Measurements from ENCODE around the gene CAPNS1.
"Not testable (repeated sequence)": the region's sequence is repeated elsewhere in the genome, so short reads cannot be mapped to it uniquely, and the experiment has no call there.

The CAPNS1 gene

GRCh38 chr19:36125557-36125956 is 14.3 kb upstream of the CAPNS1 start:
- Histone ChIP-seq H3K9me3 (ENCODE audit: insufficient read depth, low read length) (no peaks in the 10 kb centered on the region), H3K27me3 (ENCODE audit: insufficient read depth, insufficient read length) (no peaks in the 10 kb centered on the region), H3K36me3 (ENCODE audit: insufficient read depth, insufficient read length, low read length) (peaks cover 37% of the 10 kb centered on the region), H3K4me3 (ENCODE audit: insufficient read length, low read depth) (no peak overlapping the region), H3K4me1 (ENCODE audit: insufficient read depth, insufficient read length) (peaks cover 9% of the 10 kb centered on the region), H3K9ac (ENCODE audit: insufficient read length, low read depth) (no peak overlapping the region)
- TF ChIP-seq ZNF274 (IDR thresholded peaks at IDR 0.05; ENCODE audit: low read depth, low read length) (no peak), YY1 (IDR thresholded peaks at IDR 0.05; ENCODE audit: insufficient read depth, insufficient read length) (no peak), SUZ12 (IDR thresholded peaks at IDR 0.05; ENCODE audit: extremely low read depth, insufficient read depth, insufficient read length) (no peak)
- no peak for DNase-seq (ENCODE audit: low read depth, low spot score)

- peak overlapping the region; percentile 65 for H3K4me3 ChIP-seq (ENCODE audit: insufficient read length, low read depth)
- peaks cover 19% of the 10 kb centered on the region for H3K36me3 ChIP-seq (ENCODE audit: insufficient read depth, insufficient read length, low read length)
- no peak for DNase-seq (ENCODE audit: low read depth, low spot score)
- peak overlapping the region; percentile 77 for H3K9ac ChIP-seq (ENCODE audit: insufficient read length, low read depth)
- H3K27me3 ChIP-seq (ENCODE audit: insufficient read depth, insufficient read length): no peaks in the 10 kb centered on the region
- no peaks in the 10 kb centered on the region for H3K9me3 ChIP-seq (ENCODE audit: insufficient read depth, low read length)
- TF ChIP-seq YY1 (IDR thresholded peaks at IDR 0.05; ENCODE audit: insufficient read depth, insufficient read length) (no peak), ZNF274 (IDR thresholded peaks at IDR 0.05; ENCODE audit: low read depth, low read length) (no peak), SUZ12 (IDR thresholded peaks at IDR 0.05; ENCODE audit: extremely low read depth, insufficient read depth, insufficient read length) (no peak)
- peaks cover 2% of the 10 kb centered on the region for H3K4me1 ChIP-seq (ENCODE audit: insufficient read depth, insufficient read length)
Measured at GRCh38 chr19:36128392-36128736, 11.5 kb upstream of the CAPNS1 start.

GRCh38 chr19:36131221-36131620 is 8.6 kb upstream of the CAPNS1 start:
- not testable (repeated sequence) for H3K36me3 ChIP-seq (ENCODE audit: insufficient read depth, insufficient read length, low read length); H3K9me3 ChIP-seq (ENCODE audit: insufficient read depth, low read length); H3K4me3 ChIP-seq (ENCODE audit: insufficient read length, low read depth); H3K27me3 ChIP-seq (ENCODE audit: insufficient read depth, insufficient read length); DNase-seq (ENCODE audit: low read depth, low spot score); H3K4me1 ChIP-seq (ENCODE audit: insufficient read depth, insufficient read length); H3K9ac ChIP-seq (ENCODE audit: insufficient read length, low read depth)

GRCh38 chr19:36134867-36135266 is 5.0 kb upstream of the CAPNS1 start:
- DNase-seq (ENCODE audit: low read depth, low spot score); H3K4me1 ChIP-seq (ENCODE audit: insufficient read depth, insufficient read length); H3K9me3 ChIP-seq (ENCODE audit: insufficient read depth, low read length); H3K27me3 ChIP-seq (ENCODE audit: insufficient read depth, insufficient read length); H3K9ac ChIP-seq (ENCODE audit: insufficient read length, low read depth); H3K4me3 ChIP-seq (ENCODE audit: insufficient read length, low read depth); H3K36me3 ChIP-seq (ENCODE audit: insufficient read depth, insufficient read length, low read length): not testable (repeated sequence)

- H3K36me3 ChIP-seq (ENCODE audit: insufficient read depth, insufficient read length, low read length): peaks cover 9% of the 10 kb centered on the region
- TF ChIP-seq YY1 (IDR thresholded peaks at IDR 0.05; ENCODE audit: insufficient read depth, insufficient read length) (no peak), SUZ12 (IDR thresholded peaks at IDR 0.05; ENCODE audit: extremely low read depth, insufficient read depth, insufficient read length) (no peak), ZNF274 (IDR thresholded peaks at IDR 0.05; ENCODE audit: low read depth, low read length) (no peak)
- H3K4me1 ChIP-seq (ENCODE audit: insufficient read depth, insufficient read length): peaks cover 4% of the 10 kb centered on the region
- H3K27me3 ChIP-seq (ENCODE audit: insufficient read depth, insufficient read length): no peaks in the 10 kb centered on the region
- H3K9ac ChIP-seq (ENCODE audit: insufficient read length, low read depth): no peak overlapping the region
- H3K4me3 ChIP-seq (ENCODE audit: insufficient read length, low read depth): no peak overlapping the region
- no peak for DNase-seq (ENCODE audit: low read depth, low spot score)
- no peaks in the 10 kb centered on the region for H3K9me3 ChIP-seq (ENCODE audit: insufficient read depth, low read length)
Measured at GRCh38 chr19:36136964-36137686, 2.7 kb upstream of the CAPNS1 start.

GRCh38 chr19:36139120-36139472 is 770 bp upstream of the CAPNS1 start:
- Histone ChIP-seq H3K36me3 (ENCODE audit: insufficient read depth, insufficient read length, low read length) (peaks cover 21% of the 10 kb centered on the region), H3K9me3 (ENCODE audit: insufficient read depth, low read length) (no peaks in the 10 kb centered on the region), H3K4me3 (ENCODE audit: insufficient read length, low read depth) (peak overlapping the region; percentile 77), H3K4me1 (ENCODE audit: insufficient read depth, insufficient read length) (peaks cover 4% of the 10 kb centered on the region), H3K27me3 (ENCODE audit: insufficient read depth, insufficient read length) (no peaks in the 10 kb centered on the region), H3K9ac (ENCODE audit: insufficient read length, low read depth) (peak overlapping the region; percentile 76)
- no peak for DNase-seq (ENCODE audit: low read depth, low spot score)
- TF ChIP-seq YY1 (IDR thresholded peaks at IDR 0.05; ENCODE audit: insufficient read depth, insufficient read length) (no peak), SUZ12 (IDR thresholded peaks at IDR 0.05; ENCODE audit: extremely low read depth, insufficient read depth, insufficient read length) (no peak), ZNF274 (IDR thresholded peaks at IDR 0.05; ENCODE audit: low read depth, low read length) (no peak)

- DNase-seq (ENCODE audit: low read depth, low spot score): no peak
- Histone ChIP-seq H3K4me1 (ENCODE audit: insufficient read depth, insufficient read length) (peaks cover 4% of the 10 kb centered on the region), H3K9ac (ENCODE audit: insufficient read length, low read depth) (peak overlapping the region; percentile 96), H3K36me3 (ENCODE audit: insufficient read depth, insufficient read length, low read length) (peaks cover 34% of the 10 kb centered on the region), H3K27me3 (ENCODE audit: insufficient read depth, insufficient read length) (no peaks in the 10 kb centered on the region), H3K9me3 (ENCODE audit: insufficient read depth, low read length) (no peaks in the 10 kb centered on the region), H3K4me3 (ENCODE audit: insufficient read length, low read depth) (peak overlapping the region; percentile 77)
- TF ChIP-seq SUZ12 (IDR thresholded peaks at IDR 0.05; ENCODE audit: extremely low read depth, insufficient read depth, insufficient read length) (no peak), ZNF274 (IDR thresholded peaks at IDR 0.05; ENCODE audit: low read depth, low read length) (no peak), YY1 (IDR thresholded peaks at IDR 0.05; ENCODE audit: insufficient read depth, insufficient read length) (no peak)
Measured at GRCh38 chr19:36140304-36141038, 605 bp downstream of the CAPNS1 start.
